Activated CD8-positive, alpha-beta memory T cell treated with anti-CD3 and anti-CD28 coated beads, Interleukin-2, amount 50 U/mL, for 48 hours (primary cell): Measurements from ENCODE around the gene SMTNL2.
"Not testable (repeated sequence)": the region's sequence is repeated elsewhere in the genome, so short reads cannot be mapped to it uniquely, and the experiment has no call there.

Source experiments
- DNase-seq: peaks from one replicate; pipeline ENCODE4 v3.0.0-alpha.2; 2020

Gene SMTNL2

DNA sequence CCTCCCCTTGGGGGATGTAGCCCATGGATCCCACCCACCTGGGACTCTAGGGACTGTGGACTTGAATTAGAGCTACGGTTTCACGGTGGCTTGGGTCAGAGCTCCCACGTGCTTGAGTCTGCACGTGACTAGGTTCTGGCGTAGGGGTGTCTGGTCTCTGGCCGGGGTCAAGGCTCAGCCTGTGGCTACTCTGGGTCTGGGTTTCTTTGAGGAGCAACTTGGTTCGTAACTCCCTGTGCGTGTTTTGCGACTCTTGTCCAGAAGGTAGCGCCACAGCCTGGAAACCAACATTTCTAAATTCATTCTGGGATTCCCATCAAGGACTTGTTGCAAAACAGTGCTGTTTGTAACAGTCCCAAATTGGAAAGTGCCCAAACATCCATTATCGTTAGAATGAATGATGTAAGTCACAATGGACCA is 23.5 kb upstream of the SMTNL2 start:
- DNase-seq = no peak

GRCh38 chr17:4562015-4562969 is 22.0 kb upstream of the SMTNL2 start:
- no peak for DNase-seq

DNA sequence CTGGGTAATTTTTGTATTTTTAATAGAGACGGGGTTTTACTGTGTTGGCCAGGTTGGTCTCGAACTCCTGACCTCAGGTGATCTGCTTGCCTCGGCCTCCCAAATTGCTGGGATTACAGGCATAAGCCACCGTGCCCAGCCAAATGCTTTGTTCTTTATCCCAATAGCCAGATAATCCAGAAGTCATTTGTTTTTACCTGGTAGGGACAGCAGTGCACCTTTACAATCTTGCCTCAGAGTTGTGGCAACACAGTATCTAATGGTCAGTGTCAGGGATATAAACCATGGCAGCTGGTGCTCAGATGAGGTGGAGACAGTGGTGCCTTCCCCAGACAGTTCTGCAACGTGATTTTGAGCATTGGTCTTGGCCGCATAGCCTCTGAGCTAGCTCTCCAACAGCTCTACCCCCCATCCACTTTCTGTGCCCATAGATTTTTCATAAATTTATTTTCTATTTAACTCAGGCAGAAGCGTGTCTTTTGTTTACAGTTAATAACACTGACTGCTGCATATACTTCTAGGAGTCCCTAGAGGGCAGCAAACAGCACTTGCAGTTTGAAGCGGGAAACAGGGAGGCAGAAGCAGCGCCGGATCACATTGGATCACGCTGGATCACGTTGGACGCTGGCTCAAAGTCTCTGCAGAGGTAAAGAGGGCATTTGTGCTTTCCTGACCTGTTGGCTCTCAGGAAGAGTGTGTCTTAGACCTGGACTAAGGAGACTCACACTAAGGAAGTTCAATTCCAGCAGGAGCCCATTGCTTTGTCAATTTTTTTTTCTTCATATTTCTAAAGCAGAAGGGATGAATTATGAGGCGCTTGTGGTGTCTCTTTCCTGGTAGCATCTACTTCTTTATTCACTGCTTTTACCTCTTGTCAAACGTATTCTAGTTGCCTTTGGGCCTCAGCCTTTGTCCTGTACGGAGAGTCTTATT is 18.9 kb upstream of the SMTNL2 start:
- DNase-seq = peak; percentile 71

GRCh38 chr17:4566785-4567184 is 17.5 kb upstream of the SMTNL2 start:
- DNase-seq = no peak

- DNase-seq = no peak
These were observed 14.7 kb upstream of the SMTNL2 start for GRCh38 chr17:4569591-4569990.

GRCh38 chr17:4572131-4572530 is 12.2 kb upstream of the SMTNL2 start:
- DNase-seq = no peak

DNA sequence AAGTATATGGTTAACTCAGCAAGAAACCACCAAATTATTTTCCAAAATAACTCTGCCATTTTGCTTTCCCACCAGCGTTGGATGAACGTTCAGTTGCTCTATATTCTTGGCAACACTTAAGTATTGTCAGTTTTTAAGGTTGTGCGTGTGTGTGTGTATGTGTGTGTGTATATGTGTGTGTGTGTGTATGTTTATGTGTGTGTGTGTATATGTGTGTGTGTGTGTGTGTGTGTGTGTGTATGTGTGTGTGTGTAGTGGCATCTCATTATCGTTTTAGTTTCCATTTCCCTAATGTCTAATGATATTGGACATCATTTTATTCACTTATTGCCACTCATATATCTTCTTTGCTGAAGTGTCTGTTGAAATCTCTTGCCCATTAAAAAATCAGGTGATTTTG is 11.2 kb upstream of the SMTNL2 start:
- no peak for DNase-seq

DNA sequence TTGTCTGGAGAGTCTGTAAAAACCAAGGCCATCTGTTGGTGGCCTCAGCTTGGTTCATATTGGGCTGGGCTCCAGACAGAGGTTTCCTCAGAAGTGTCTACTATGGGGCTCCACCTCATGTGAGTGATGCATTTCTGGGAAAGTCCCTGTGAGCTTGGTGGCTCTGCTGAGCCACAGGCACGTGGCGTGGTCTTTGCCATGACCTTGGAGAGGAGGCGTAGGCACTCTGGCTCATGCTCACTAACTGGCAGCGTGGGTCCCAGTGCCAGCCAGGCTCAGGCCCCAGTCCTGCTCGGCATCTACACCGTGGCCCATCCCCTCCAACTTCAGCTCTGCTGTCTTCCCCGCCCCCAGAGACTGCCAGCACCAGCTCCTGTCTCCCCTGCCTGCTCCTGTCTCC is 10.7 kb upstream of the SMTNL2 start:
- DNase-seq = peak; percentile 84

DNA sequence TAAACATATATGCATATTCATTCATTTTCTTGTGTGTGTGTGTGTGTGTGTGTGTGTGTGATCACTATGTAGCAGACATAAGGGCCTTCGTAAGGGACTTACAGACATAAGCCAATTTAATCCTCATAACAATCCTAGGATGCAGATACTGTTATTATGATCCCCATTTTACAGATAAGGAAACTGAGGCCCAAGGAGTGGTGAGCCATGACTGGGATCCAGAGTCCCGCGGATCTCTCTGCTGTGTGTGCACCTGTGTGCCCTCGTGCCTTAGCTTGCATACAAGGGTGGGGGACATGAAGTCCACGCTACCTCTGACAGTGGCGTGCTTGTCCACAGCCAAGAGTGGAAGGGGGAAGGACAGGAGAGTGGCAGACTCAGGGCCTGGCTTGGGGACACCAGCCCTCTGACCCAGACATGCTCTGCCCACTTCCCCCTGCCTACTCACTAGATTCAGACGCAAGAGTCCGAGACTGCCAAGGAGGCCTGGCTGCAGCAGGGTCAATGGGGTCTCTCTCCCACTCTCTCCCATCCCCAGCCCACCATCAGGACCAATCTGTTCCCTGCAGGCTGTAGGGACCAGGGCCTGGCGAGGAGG is 9.8 kb upstream of the SMTNL2 start:
- DNase-seq = no peak

GRCh38 chr17:4576161-4576558 is 8.2 kb upstream of the SMTNL2 start:
- no peak for DNase-seq

DNA sequence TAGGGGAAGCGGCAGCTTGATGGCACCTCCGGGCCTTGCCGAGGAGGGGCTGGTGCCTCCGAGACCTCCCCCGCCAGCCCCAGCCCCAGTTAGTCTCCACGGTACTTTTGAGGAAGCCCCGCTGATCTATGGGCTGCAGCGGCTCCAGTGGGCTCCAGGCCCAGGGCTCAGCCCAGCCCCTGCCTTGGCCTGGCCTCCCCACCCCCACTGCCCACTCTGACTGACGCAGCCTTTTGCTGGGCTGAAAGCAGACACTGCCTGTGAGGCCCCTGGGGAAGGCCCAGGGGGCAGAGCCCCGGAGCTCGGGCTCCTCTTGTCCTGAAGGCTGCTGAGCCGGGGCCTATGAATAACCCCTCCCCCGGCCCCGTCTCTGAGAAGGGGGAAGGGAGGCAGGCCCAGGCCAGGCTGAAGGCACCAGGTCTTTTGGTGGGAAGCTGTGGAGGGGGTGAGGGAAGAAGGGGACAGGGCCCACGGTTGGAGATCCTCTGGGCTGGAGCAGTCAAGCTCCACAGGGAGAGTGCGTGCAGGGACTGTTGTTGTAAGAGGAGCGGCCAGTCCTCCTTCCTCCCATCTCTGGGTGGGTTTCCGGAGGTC is 7.5 kb upstream of the SMTNL2 start:
- DNase-seq = no peak

DNA sequence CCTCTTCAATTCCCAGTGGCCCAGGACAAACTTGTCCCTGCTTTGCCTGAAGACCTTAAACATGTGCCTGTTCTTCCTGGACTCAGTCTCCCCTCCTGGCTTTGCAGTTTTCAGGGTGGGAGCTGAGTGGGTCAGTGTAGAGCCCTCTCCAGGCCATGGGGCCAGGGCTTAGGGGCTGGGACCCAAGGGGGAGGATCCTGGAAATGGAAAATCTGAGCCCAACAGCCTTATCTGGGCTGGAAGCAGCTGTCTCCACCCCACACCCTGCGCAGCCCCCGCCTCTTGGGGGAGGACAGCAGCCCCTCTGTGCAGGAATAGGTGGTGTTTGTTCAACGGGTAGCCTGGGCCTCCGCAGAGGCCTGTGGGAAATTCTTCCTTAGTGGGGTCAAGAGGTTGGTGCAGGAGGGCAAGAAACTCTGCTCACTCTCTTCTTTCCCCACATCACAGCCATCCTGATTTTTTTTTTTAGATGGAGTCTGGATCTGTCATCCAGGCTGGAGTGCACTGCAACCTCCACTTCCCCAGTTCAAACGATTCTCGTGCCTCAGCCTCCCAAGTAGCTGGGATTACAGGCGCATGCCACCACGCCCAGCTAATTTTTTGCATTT is 6.8 kb upstream of the SMTNL2 start:
- no peak for DNase-seq

DNA sequence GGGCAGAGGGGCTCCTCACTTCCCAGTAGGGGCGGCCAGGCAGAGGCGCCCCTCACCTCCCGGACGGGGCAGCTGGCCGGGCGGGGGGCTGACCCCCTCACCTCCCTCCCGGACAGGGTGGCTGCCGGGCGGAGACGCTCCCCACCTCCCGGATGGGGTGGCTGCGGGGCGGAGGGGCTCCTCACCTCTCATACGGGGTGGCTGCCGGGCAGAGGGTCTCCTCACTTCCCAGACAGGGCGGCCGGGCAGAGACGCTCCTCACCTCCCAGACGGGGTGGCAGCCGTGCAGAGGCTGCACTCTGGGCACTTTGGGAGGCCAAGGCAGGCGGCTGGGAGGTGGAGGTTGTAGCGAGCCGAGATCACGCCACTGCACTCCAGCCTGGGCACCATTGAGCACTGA is 6.0 kb upstream of the SMTNL2 start:
- not testable (repeated sequence) for DNase-seq

- no peak for DNase-seq
These were observed 4.7 kb upstream of the SMTNL2 start for GRCh38 chr17:4579678-4580077.

DNA sequence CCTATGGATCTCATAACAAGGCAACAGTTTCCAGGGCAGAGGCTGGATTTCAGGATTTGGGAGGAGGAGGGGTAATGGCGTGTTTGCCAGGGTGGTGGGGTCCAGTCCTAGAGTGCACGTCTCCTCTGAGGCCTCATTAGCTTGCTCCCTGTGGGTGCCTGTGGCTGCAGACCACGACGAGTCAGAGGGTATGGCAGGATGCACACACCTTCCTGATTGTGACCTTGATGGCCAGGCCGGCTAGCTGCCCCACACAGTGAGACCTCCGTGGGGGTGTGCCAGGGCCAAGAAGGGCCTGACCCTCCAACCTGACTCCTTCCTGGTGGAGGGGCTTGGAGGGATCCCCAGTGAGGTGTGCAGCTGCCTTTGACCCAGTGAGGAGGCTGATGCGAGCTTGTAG is 4.0 kb upstream of the SMTNL2 start:
- DNase-seq = no peak

DNA sequence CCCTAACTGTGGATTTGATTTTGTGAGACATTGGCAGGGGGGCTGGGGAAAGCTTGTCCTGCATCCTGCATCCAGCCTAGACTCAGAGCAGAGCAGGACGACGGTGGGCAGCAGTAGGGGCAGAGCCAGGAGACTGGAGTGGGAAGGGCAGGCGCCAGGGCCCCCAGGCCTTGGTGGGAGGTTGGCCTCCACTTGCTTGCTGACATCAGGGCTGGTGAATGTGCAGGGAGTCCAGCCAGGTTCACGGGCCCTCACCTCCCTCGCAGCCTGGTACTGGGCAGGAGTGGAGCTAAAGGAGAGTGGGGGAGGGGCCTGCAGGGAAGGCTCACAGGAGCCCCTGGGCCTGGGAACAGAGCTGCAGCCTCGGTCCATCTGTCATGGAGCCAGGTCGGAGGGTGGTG is 2.2 kb upstream of the SMTNL2 start:
- no peak for DNase-seq

GRCh38 chr17:4582691-4583090 is 1.6 kb upstream of the SMTNL2 start:
- DNase-seq = no peak

DNA sequence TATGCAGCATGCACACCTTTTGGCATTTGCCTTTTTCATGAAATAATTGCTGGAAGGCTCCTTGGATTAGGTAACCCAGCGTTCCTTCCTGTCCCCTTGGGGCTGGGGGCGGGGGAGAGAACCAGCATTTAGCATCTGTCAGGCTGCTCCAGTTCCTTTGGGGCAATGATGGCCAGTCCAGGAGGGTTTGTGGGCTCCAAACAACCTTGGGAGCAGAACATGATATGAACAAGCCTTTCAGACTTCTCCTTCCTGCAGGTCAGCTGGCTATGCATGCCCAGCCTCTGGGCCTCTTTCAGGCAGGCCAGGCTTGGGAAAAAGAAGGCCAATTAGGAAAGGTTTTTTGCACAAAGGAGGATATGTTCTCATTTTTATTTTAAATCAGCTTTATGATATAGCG is 1.1 kb upstream of the SMTNL2 start:
- no peak for DNase-seq

DNA sequence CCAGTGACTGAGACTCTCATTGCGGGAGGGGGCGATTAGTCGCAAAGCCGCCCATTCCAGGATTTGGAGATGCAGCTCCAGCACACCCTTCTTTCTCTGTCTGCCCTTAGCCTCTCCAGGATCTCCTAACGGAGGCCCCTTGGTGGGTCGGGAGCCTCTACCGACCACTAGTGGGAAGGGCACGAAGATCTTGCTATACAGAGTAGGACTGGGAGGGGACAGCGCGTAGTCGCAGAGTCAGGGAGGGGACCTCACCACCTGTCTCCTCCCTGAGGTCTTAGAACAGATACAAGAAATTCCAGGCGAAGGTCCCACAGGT is 588 bp upstream of the SMTNL2 start:
- DNase-seq = no peak

- no peak for DNase-seq
These were observed 748 bp downstream of the SMTNL2 start for GRCh38 chr17:4584917-4585637.

DNA sequence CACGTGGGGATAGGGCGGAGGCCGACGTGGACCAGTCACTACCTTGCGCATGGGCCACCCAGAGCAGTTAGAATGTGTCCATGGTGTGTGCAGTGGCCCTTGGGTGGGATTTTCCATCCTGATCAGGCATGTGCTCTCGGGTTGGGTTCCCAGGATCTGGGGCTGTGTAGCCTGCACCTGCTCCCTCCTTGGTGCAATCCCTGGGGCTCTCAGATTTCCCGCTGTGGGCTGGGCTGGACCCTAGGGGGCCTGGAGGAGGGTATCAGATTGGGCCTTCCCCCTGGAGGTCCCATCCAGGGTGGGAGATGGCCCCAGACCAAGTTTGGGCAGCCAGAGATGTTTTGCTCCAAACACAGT is 1.3 kb downstream of the SMTNL2 start:
- no peak for DNase-seq

DNA sequence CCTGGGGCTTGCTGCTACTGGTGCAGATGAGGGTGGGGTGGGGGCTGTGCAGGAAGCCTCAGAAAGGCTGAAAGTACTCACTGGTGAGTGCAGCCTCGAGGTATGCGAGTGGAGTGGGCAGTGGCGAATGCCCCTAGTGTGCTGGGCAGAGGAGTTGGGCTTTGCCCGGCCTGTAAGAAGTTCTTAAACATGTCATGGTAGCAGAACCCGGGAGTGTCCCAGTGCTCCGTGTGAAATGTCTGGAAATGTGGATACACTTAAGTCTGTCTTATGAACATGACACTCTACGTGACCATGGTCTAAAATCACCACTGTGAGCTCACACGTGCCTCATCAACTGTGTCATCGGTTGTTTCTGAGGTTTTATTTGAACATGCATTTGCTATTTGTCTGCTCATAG is 1.7 kb downstream of the SMTNL2 start:
- DNase-seq = no peak
